D721Med (cell line): Measurements from ENCODE around the gene METTL9.
"Not testable (repeated sequence)": the region's sequence is repeated elsewhere in the genome, so short reads cannot be mapped to it uniquely, and the experiment has no call there.

ENCODE experiments used
- DNase-seq: peaks from one replicate; pipeline ENCODE4 v3.0.0; 2011; ENCODE audit warnings: low spot score; ENCODE audit not compliant: insufficient read length
- FAIRE-seq: peaks from 2 replicates; lab custom pipeline; 2011; peaks lifted over from hg19 to GRCh38; lab: Jason Lieb, UNC
- CTCF ChIP-seq: IDR thresholded peaks from 2 replicates; pipeline ENCODE4 v1.5.1; 2012; ENCODE audit warnings: mild to moderate bottlenecking, control low read depth; ENCODE audit not compliant: insufficient read depth; ENCODE audit errors: missing control alignments

Gene METTL9

DNA sequence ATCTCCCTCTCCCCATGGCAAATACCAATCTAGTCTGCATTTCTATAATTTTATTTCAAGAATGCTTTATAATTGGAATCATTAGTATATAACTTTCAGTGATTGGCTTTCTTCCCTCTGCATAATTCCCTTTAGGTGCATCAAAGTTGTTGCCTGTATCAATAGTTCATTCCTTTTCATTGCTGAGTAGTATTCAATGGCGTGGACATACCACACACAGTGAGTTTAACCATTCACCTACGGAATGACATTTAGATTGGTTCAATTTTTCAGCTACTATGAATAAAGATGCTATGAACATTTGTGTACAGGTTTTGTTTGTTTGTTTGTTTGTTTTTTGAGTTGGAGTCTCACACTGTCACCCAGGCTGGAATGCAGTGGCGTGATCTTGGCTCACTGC lies 74.1 kb downstream of the METTL9 start:
- DNase-seq (no peak), FAIRE-seq (no peak)
- TF ChIP-seq CTCF, result no peak

- not testable (repeated sequence) for FAIRE-seq
Observed at GRCh38 chr16:21674456-21674855, 75.1 kb downstream of the METTL9 start.

DNA sequence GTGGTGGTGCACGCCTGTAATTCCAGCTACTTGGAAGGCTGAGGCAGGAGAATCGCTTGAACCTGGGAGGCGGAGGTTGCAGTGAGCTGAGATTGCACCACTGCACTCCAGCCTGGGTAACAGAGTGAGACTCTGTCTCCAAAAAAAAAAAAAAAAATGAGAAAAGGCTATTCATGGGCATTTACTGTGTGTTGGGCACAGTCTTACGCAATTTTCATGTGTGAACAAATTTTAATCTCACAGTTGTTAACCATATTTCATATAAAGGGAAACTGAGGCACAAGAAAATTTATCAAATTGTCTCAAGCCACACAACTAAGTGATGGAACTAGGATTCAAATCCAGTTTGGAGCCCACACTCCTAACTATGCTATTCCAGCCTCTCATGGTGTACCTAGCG lies 81.3 kb downstream of the METTL9 start:
- DNase-seq, FAIRE-seq: not testable (repeated sequence)

More at GRCh38 chr16:21674456-21674855, 75.1 kb downstream of the METTL9 start:
- not testable (repeated sequence) for DNase-seq

- no peak for DNase-seq
Observed at GRCh38 chr16:21683184-21683583, 83.8 kb downstream of the METTL9 start.

DNA sequence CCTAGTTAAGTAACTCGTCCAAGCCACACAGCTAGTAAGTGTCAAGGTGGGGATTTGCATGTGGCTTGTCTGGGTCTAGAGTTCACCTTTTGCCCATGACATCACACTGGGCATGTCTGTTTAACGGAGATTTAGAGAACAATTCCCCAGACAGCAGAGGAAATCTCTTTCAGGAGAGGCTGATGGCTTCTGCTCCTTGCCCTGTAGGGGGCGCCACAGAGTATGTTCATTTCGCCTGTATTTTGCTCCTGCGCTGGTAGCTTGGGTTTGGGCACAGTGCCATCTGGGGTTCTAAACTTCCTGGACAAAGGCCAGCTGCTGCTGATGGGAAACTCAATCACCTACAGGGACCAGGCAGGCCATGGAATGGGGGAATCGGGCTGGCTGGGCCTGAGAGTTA lies 84.8 kb downstream of the METTL9 start:
- TF ChIP-seq CTCF, result peak; percentile 46
- no peak for DNase-seq
- no peak for FAIRE-seq

More at GRCh38 chr16:21683184-21683583, 83.8 kb downstream of the METTL9 start:
- FAIRE-seq, result no peak
- TF ChIP-seq CTCF, result no peak

- TF ChIP-seq CTCF, result no peak
- DNase-seq (no peak), FAIRE-seq (no peak)
Observed at GRCh38 chr16:21685034-21685455, 85.7 kb downstream of the METTL9 start.

- DNase-seq, result no peak
- FAIRE-seq, result no peak
- no peak for TF ChIP-seq CTCF
Observed at GRCh38 chr16:21689107-21689506, 89.7 kb downstream of the METTL9 start.

DNA sequence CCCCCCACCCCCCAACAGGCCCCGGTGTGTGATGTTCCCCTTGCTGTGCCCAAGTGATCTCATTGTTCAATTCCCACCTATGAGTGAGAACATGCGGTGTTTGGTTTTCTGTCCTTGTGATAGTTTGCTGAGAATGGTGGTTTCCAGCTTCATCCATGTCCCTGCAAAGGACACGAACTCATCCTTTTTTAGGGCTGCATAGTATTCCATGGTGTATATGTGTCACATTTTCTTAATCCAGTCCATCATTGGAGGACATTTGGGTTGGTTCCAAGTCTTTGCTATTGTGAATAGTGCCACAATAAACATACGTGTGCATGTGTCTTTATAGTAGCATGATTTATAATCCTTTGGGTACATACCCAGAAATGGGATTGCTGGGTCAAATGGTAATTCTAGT lies 91.6 kb downstream of the METTL9 start:
- FAIRE-seq, DNase-seq: not testable (repeated sequence)

DNA sequence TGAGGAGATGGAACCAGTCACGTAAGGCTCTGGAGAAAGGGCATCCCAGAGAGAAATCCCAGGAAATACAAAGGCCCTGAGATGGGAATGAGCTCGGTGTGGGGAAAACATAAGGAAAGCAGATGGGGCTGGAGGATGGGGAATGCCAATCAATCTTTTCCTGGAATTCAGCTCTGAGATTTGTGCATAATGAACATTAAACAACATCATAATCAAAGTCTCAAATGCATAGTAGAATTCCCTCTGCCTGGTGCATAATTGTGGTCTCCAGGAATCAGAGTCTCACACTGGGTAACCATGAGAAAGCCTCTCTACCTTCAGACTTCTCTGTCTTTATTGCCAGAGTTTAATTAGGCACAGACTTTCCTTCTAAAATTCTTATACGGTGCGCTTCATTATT lies 95.2 kb downstream of the METTL9 start:
- DNase-seq (no peak), FAIRE-seq (no peak)
- TF ChIP-seq CTCF, result no peak
